ENCODE results near the gene SCAMP2. TPM values are rescaled to one million over a fixed set of nuclear protein-coding genes. Genes with fewer than 3 reads are reported as not detected.

The SCAMP2 gene
- total RNA-seq, 1 donor from 2014 or later, result 56.7 TPM

DNA sequence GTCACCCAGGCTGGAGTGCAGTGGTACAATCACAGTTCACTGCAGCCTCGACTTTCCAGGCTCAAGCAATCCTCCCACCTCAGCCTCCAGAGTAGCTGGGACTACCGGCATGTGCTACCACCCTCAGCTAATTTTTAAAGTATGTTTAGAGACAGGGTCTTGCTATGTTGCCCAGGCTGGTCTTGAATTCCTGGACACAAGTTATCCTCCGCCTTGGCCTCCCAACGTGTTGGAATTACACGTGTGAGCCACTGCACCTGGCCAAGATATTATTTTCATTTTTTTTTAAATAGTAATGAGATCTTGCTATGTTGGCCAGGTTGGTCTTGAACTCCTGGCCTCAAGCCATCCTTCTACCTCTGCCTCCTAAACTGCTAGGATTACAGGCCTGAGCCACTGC, 12.3 kb upstream of the SCAMP2 start:
- no peak for DNase-seq (ENCODE audit: extremely low spot score in 2 of 2)
- H3K27me3 ChIP-seq, result no peaks in the 10 kb centered on the region
- peaks cover 12% of the 10 kb centered on the region for H3K4me1 ChIP-seq
- intact Hi-C loops (cut with DNase I), result no loop called here
- TF ChIP-seq POLR2AphosphoS5 (IDR thresholded peaks at IDR 0.05; ENCODE audit: insufficient read depth in 1 of 2, low read depth in 1 of 2), result no peak
- TF ChIP-seq, protein P1, sequence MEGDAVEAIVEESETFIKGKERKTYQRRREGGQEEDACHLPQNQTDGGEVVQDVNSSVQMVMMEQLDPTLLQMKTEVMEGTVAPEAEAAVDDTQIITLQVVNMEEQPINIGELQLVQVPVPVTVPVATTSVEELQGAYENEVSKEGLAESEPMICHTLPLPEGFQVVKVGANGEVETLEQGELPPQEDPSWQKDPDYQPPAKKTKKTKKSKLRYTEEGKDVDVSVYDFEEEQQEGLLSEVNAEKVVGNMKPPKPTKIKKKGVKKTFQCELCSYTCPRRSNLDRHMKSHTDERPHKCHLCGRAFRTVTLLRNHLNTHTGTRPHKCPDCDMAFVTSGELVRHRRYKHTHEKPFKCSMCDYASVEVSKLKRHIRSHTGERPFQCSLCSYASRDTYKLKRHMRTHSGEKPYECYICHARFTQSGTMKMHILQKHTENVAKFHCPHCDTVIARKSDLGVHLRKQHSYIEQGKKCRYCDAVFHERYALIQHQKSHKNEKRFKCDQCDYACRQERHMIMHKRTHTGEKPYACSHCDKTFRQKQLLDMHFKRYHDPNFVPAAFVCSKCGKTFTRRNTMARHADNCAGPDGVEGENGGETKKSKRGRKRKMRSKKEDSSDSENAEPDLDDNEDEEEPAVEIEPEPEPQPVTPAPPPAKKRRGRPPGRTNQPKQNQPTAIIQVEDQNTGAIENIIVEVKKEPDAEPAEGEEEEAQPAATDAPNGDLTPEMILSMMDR (IDR thresholded peaks at IDR 0.05), result no peak
- no peak for TF ChIP-seq POLR2A (IDR thresholded peaks at IDR 0.05)
- no peaks in the 10 kb centered on the region for H3K9me3 ChIP-seq
- no peaks in the 10 kb centered on the region for H3K36me3 ChIP-seq
- H3K4me3 ChIP-seq, result no peak overlapping the region
- no peak overlapping the region for H3K27ac ChIP-seq

DNA sequence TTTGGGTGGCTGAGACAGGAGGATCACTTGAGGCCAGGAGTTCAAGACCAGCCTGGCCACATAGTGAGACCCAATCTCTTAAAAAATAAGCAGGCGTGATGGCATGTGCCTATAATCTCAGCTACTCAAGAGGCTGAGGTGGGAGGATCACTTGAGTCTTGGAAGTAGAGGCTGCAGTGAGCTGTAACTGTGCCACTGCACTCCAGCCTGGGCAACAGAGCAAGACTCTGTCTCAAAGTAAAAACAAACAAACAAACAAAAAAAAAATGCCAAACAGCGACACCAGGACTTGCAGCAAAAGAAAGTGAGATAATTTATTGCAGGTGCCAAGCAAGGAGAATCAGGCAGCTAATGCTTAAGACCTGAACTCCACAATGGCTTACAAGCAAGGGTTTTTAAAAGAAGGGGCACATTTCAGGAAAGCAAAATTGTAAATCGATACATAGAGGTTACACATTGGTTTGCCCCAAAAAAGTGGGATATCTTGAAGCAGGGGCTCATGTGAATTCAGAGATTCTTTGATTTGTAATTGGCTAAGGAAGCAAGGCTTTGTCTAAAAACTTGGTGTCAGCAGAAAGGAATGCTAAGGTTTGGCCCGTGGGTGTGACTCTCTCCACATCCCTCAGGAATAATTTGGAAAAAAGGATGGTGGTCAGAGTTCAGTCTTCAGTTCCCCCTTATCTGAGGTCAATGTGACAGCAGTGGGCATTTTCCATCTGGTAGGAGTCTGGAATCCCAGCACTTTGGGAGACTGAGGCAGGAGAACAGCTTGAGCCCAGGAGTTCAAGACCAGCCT, 11.5 kb upstream of the SCAMP2 start:
- H3K27me3 ChIP-seq, result no peaks in the 10 kb centered on the region
- no peak for DNase-seq (ENCODE audit: extremely low spot score in 2 of 2)
- H3K9me3 ChIP-seq, result no peaks in the 10 kb centered on the region
- TF ChIP-seq POLR2A (IDR thresholded peaks at IDR 0.05) (no peak), POLR2AphosphoS5 (IDR thresholded peaks at IDR 0.05; ENCODE audit: insufficient read depth in 1 of 2, low read depth in 1 of 2) (no peak)
- TF ChIP-seq, protein P1 (IDR thresholded peaks at IDR 0.05), result no peak
- no peaks in the 10 kb centered on the region for H3K36me3 ChIP-seq
- H3K4me1 ChIP-seq, result peaks cover 8% of the 10 kb centered on the region
- H3K27ac ChIP-seq, result no peak overlapping the region
- no peak overlapping the region for H3K4me3 ChIP-seq
- intact Hi-C loops (cut with DNase I), result no loop called here

DNA sequence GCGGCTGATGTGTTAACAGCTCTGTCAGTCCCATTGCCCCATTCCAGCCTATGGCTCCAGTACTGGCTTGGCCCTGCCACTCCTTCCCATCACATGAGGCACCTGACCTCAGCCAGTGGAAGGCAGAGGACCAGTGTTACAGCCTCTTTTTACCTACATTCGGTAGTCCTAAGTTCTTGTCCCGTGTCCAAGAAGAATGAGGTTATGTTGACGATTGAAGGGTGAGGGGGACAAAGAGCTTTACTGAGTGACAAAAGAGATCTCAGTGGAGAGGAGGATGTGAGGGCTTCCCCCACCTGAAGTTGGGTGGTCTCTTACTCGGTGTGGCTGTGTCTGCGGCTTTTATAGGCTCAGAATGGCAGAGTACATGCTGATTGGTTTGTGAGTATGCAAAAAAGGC, 9.4 kb upstream of the SCAMP2 start:
- no peak for TF ChIP-seq POLR2A (IDR thresholded peaks at IDR 0.05)
- Histone ChIP-seq H3K27me3 (no peaks in the 10 kb centered on the region), H3K4me3 (no peak overlapping the region), H3K9me3 (no peaks in the 10 kb centered on the region), H3K4me1 (no peaks in the 10 kb centered on the region), H3K27ac (no peak overlapping the region), H3K36me3 (no peaks in the 10 kb centered on the region)
- intact Hi-C loops (cut with DNase I), result no loop called here
- no peak for DNase-seq (ENCODE audit: extremely low spot score in 2 of 2)

DNA sequence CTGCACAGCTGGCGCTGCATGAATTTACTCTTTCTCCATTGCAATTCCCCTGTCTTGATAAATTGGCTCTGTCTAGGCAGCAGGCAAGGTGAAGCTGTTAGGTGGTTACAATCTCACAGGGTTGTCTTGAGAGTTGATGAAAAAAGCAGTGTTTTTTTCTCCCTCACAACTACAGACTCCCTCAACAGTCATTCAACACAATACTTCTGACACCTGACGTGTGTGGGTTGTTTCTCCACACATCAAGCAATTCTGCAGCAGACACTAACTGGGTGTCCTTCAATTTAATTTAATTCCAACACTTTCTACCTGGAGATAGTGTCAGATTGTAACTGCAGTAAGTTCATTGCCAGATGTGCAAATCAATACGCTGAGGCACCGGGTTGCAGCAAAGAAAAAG, 5.1 kb upstream of the SCAMP2 start:
- no peak for DNase-seq (ENCODE audit: extremely low spot score in 2 of 2)
- Histone ChIP-seq H3K36me3 (no peaks in the 10 kb centered on the region), H3K9me3 (no peaks in the 10 kb centered on the region), H3K27ac (no peak overlapping the region), H3K4me1 (no peaks in the 10 kb centered on the region), H3K4me3 (no peak overlapping the region), H3K27me3 (no peaks in the 10 kb centered on the region)
- TF ChIP-seq, protein P1 (IDR thresholded peaks at IDR 0.05), result no peak
- TF ChIP-seq POLR2A (IDR thresholded peaks at IDR 0.05), result no peak
- no peak for TF ChIP-seq POLR2AphosphoS5 (IDR thresholded peaks at IDR 0.05; ENCODE audit: insufficient read depth in 1 of 2, low read depth in 1 of 2)
- intact Hi-C loops (cut with DNase I), result no loop called here

DNA sequence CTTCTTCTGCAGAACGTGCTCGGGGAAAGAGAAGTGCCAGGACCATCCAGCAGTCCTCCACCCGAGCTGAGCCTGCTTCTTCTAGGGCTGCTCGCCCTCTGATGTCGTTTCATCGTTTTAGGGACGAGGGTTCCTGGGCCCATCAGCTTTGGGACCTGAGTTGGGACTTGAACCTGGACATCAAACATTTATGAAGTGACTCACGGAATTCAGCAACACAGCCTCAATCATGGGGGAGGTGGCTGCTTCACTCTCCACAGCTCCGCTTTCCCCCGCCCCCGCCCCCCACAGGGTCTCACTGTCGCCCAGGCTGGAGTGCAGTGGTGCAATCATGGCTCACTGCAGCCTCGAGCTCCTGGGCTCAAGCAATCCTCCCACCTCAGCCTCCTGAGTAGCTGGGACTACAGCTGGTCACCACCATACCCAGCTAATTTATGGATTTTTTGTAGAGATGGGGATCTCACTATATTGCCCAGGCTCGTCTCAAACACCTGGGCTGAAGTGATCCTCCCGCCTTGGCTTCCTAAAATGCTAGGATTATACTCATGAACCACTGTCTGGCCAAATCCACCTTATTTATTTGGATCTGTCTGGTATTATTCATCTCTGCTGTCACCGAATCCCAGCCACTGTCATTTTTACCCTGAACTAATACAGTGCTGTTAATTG, 725 bp upstream of the SCAMP2 start:
- Histone ChIP-seq H3K4me3 (peak overlapping the region; percentile 54 to 69), H3K27me3 (no peaks in the 10 kb centered on the region), H3K4me1 (peaks cover 38% of the 10 kb centered on the region), H3K27ac (peak overlapping the region; percentile 84), H3K36me3 (no peaks in the 10 kb centered on the region), H3K9me3 (no peaks in the 10 kb centered on the region)
- intact Hi-C loops (cut with DNase I), result no loop called here
- DNase-seq (ENCODE audit: extremely low spot score in 2 of 2), result no peak
- TF ChIP-seq POLR2AphosphoS5 (IDR thresholded peaks at IDR 0.05; ENCODE audit: insufficient read depth in 1 of 2, low read depth in 1 of 2), result no peak
- TF ChIP-seq, protein P1 (IDR thresholded peaks at IDR 0.05), result no peak
- TF ChIP-seq POLR2A (IDR thresholded peaks at IDR 0.05), result no peak
